Measurements from ENCODE around the gene DOK6.

- TF ChIP-seq POLR2A (IDR thresholded peaks at IDR 0.05), result no peak
- TF ChIP-seq, protein P1, sequence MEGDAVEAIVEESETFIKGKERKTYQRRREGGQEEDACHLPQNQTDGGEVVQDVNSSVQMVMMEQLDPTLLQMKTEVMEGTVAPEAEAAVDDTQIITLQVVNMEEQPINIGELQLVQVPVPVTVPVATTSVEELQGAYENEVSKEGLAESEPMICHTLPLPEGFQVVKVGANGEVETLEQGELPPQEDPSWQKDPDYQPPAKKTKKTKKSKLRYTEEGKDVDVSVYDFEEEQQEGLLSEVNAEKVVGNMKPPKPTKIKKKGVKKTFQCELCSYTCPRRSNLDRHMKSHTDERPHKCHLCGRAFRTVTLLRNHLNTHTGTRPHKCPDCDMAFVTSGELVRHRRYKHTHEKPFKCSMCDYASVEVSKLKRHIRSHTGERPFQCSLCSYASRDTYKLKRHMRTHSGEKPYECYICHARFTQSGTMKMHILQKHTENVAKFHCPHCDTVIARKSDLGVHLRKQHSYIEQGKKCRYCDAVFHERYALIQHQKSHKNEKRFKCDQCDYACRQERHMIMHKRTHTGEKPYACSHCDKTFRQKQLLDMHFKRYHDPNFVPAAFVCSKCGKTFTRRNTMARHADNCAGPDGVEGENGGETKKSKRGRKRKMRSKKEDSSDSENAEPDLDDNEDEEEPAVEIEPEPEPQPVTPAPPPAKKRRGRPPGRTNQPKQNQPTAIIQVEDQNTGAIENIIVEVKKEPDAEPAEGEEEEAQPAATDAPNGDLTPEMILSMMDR (IDR thresholded peaks at IDR 0.05 in 8 of 11, conservative IDR thresholded peaks at IDR 0.05 in 3 of 11), result no peak
These were observed 84.2 kb downstream of the DOK6 start for GRCh38 chr18:69484699-69485396.

Data from spleen (tissue), 7 donors.